ENCODE data around the gene TSC22D1. TPM values are rescaled to one million over a fixed set of nuclear protein-coding genes. Genes with fewer than 3 reads are reported as not detected.

TSC22D1 gene
- total RNA-seq, 1 experiment from 2014 or later, result 37.2 TPM

GRCh38 chr13:44426461-44426860, 149.7 kb downstream of the TSC22D1 start:
- Histone ChIP-seq H3K4me3 (ENCODE audit: low read depth, low read length, poor library complexity, severe bottlenecking) (no peak overlapping the region), H3K9me3 (ENCODE audit: low read depth, low read length, poor library complexity, severe bottlenecking) (no peaks in the 10 kb centered on the region), H3K36me3 (ENCODE audit: insufficient read depth, low read length, poor library complexity, severe bottlenecking) (no peaks in the 10 kb centered on the region), H3K27ac (ENCODE audit: low read depth, low read length, poor library complexity, severe bottlenecking) (no peak overlapping the region), H3K4me1 (ENCODE audit: insufficient read depth, low read length, poor library complexity, severe bottlenecking) (no peaks in the 10 kb centered on the region), H3K27me3 (replicated peaks; ENCODE audit: insufficient read depth, low read depth, low read length, poor library complexity) (no peaks in the 10 kb centered on the region)
- ChIA-PET CTCF (no interaction called here), POLR2A (ENCODE audit: low non-redundant PET) (interaction anchor here (0.6 kb wide), 1 partner anchor 491 kb away, joined by 3 read pairs; no protein-coding TSS in a partner anchor)
- BruUV-seq (replicated peaks), result no TSS peak
- no peak for DNase-seq (ENCODE audit: low spot score)
- TF ChIP-seq EZH2 (IDR thresholded peaks at IDR 0.05; ENCODE audit: borderline replicate concordance, low read depth, low read length, poor library complexity, severe bottlenecking) (no peak), CTCF (conservative IDR thresholded peaks at IDR 0.05; ENCODE audit: low read depth, low read length) (no peak)
- intact Hi-C loops (cut with micrococcal nuclease; ENCODE audit: unreplicated experiment), result no loop called here

GRCh38 chr13:44425815-44426078, 150.4 kb downstream of the TSC22D1 start:
- H3K4me1 ChIP-seq (ENCODE audit: insufficient read depth, low read length, poor library complexity, severe bottlenecking), result no peaks in the 10 kb centered on the region
- no peak overlapping the region for H3K27ac ChIP-seq (ENCODE audit: low read depth, low read length, poor library complexity, severe bottlenecking)
- no peaks in the 10 kb centered on the region for H3K27me3 ChIP-seq (replicated peaks; ENCODE audit: insufficient read depth, low read depth, low read length, poor library complexity)
- H3K36me3 ChIP-seq (ENCODE audit: insufficient read depth, low read length, poor library complexity, severe bottlenecking), result no peaks in the 10 kb centered on the region
- ChIA-PET CTCF (no interaction called here), POLR2A (ENCODE audit: low non-redundant PET) (no interaction called here)
- no peak for TF ChIP-seq CTCF (conservative IDR thresholded peaks at IDR 0.05; ENCODE audit: low read depth, low read length)
- TF ChIP-seq EZH2 (IDR thresholded peaks at IDR 0.05; ENCODE audit: borderline replicate concordance, low read depth, low read length, poor library complexity, severe bottlenecking), result no peak
- no peaks in the 10 kb centered on the region for H3K9me3 ChIP-seq (ENCODE audit: low read depth, low read length, poor library complexity, severe bottlenecking)
- no peak overlapping the region for H3K4me3 ChIP-seq (ENCODE audit: low read depth, low read length, poor library complexity, severe bottlenecking)
- BruUV-seq (replicated peaks), result no TSS peak
- no peak for DNase-seq (ENCODE audit: low spot score)
- intact Hi-C loops (cut with micrococcal nuclease; ENCODE audit: unreplicated experiment), result no loop called here

GRCh38 chr13:44425041-44425814, 150.9 kb downstream of the TSC22D1 start:
- no peak for DNase-seq (ENCODE audit: low spot score)
- H3K36me3 ChIP-seq (ENCODE audit: insufficient read depth, low read length, poor library complexity, severe bottlenecking), result no peaks in the 10 kb centered on the region
- CTCF ChIA-PET, result no interaction called here
- H3K27me3 ChIP-seq (replicated peaks; ENCODE audit: insufficient read depth, low read depth, low read length, poor library complexity), result no peaks in the 10 kb centered on the region
- no peaks in the 10 kb centered on the region for H3K9me3 ChIP-seq (ENCODE audit: low read depth, low read length, poor library complexity, severe bottlenecking)
- no peak overlapping the region for H3K27ac ChIP-seq (ENCODE audit: low read depth, low read length, poor library complexity, severe bottlenecking)
- POLR2A ChIA-PET (ENCODE audit: low non-redundant PET), result no interaction called here
- BruUV-seq (replicated peaks), result no TSS peak
- H3K4me1 ChIP-seq (ENCODE audit: insufficient read depth, low read length, poor library complexity, severe bottlenecking), result no peaks in the 10 kb centered on the region
- intact Hi-C loops (cut with micrococcal nuclease; ENCODE audit: unreplicated experiment), result no loop called here
- TF ChIP-seq CTCF (conservative IDR thresholded peaks at IDR 0.05; ENCODE audit: low read depth, low read length) (no peak), EZH2 (IDR thresholded peaks at IDR 0.05; ENCODE audit: borderline replicate concordance, low read depth, low read length, poor library complexity, severe bottlenecking) (no peak)
- H3K4me3 ChIP-seq (ENCODE audit: low read depth, low read length, poor library complexity, severe bottlenecking), result no peak overlapping the region

Measured in A673 (cell line).